ENCODE data around the gene NOS1AP. TPM values are rescaled to one million over a fixed set of nuclear protein-coding genes. Genes with fewer than 3 reads are reported as not detected.

NOS1AP gene
- total and polyA plus RNA-seq, 2 donors from 2014 or later, result 0.47 to 10.7 TPM

GRCh38 chr1:162353078-162353477 lies 283.6 kb downstream of the NOS1AP start:
- intact Hi-C loops (cut with DNase I), result no loop called here
- H3K9ac ChIP-seq (ENCODE audit: low read length in 3 of 3), result no peak overlapping the region
- no peaks in the 10 kb centered on the region for H3K27me3 ChIP-seq (ENCODE audit: control insufficient read depth, insufficient read depth, low read length)
- DNase-seq (no peak), FAIRE-seq (no peak)
- no peak for TF ChIP-seq CTCF (IDR thresholded peaks at IDR 0.05; ENCODE audit: borderline replicate concordance, extremely low read depth, insufficient read depth)
- H3K27ac ChIP-seq (ENCODE audit: low read depth in 2 of 2, low read length in 2 of 2), result no peak overlapping the region
- H3K4me1 ChIP-seq (ENCODE audit: control insufficient read depth in 2 of 3, insufficient read depth in 2 of 3, low read depth in 1 of 3, low read length in 3 of 3), result peaks cover 2 to 8% (median 4%) of the 10 kb centered on the region in 3 donors
- H3K9me3 ChIP-seq (ENCODE audit: control insufficient read depth in 2 of 3, insufficient read depth in 1 of 3, low read length in 3 of 3), result no peaks in the 10 kb centered on the region
- H3K36me3 ChIP-seq (ENCODE audit: control insufficient read depth in 2 of 3, insufficient read depth in 3 of 3, low read length in 3 of 3), result no peaks in the 10 kb centered on the region
- H3K4me3 ChIP-seq (ENCODE audit: low read length in 3 of 3), result no peak overlapping the region

DNA sequence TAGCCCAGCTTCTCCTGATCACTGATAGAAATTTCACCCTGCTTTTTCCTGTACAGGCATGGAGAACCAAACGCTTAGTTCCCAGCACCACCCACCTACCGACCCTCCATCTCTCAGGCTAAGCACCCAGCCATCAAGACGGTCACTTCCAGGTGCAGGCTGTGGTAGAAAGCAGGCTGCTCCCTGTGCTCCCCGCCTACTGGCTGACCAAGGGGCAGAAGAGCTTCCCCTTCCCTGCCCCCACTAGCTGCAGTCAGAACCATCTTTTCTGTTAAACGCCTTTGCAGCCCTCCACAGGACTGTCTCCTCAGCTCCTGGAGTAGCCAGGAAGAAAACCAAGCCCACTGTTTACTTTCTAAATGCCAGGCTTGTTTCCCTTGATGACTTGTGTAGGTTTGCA lies 284.2 kb downstream of the NOS1AP start:
- no peak for TF ChIP-seq CTCF (IDR thresholded peaks at IDR 0.05; ENCODE audit: borderline replicate concordance, extremely low read depth, insufficient read depth)

GRCh38 chr1:162357681-162358266 lies 288.3 kb downstream of the NOS1AP start:
- Histone ChIP-seq H3K4me3 (ENCODE audit: low read length in 3 of 3) (no peak overlapping the region), H3K36me3 (ENCODE audit: control insufficient read depth in 2 of 3, insufficient read depth in 3 of 3, low read length in 3 of 3) (peaks cover 0 to 3% (median 2%) of the 10 kb centered on the region in 3 donors), H3K27ac (ENCODE audit: low read depth in 2 of 2, low read length in 2 of 2) (no peak overlapping the region), H3K27me3 (ENCODE audit: control insufficient read depth, insufficient read depth, low read length) (no peaks in the 10 kb centered on the region), H3K4me1 (ENCODE audit: control insufficient read depth in 2 of 3, insufficient read depth in 2 of 3, low read depth in 1 of 3, low read length in 3 of 3) (peaks cover 0 to 2% (median 0%) of the 10 kb centered on the region in 3 donors), H3K9me3 (ENCODE audit: control insufficient read depth in 2 of 3, insufficient read depth in 1 of 3, low read length in 3 of 3) (no peaks in the 10 kb centered on the region), H3K9ac (ENCODE audit: low read length in 3 of 3) (no peak overlapping the region)
- intact Hi-C loops (cut with DNase I), result no loop called here
- DNase-seq (peak in 2 of 5 donors; percentile 11 to 46), FAIRE-seq (no peak)
- TF ChIP-seq CTCF (IDR thresholded peaks at IDR 0.05; ENCODE audit: borderline replicate concordance, extremely low read depth, insufficient read depth), result peak; percentile 45

More for the DNA sequence above, 284.2 kb downstream of the NOS1AP start:
- peaks cover 2 to 8% (median 4%) of the 10 kb centered on the region in 3 donors for H3K4me1 ChIP-seq (ENCODE audit: control insufficient read depth in 2 of 3, insufficient read depth in 2 of 3, low read depth in 1 of 3, low read length in 3 of 3)
- intact Hi-C loops (cut with DNase I), result no loop called here
- H3K36me3 ChIP-seq (ENCODE audit: control insufficient read depth in 2 of 3, insufficient read depth in 3 of 3, low read length in 3 of 3), result no peaks in the 10 kb centered on the region
- no peaks in the 10 kb centered on the region for H3K9me3 ChIP-seq (ENCODE audit: control insufficient read depth in 2 of 3, insufficient read depth in 1 of 3, low read length in 3 of 3)
- no peak overlapping the region for H3K4me3 ChIP-seq (ENCODE audit: low read length in 3 of 3)
- H3K27me3 ChIP-seq (ENCODE audit: control insufficient read depth, insufficient read depth, low read length), result no peaks in the 10 kb centered on the region
- FAIRE-seq, result no peak
- DNase-seq, result no peak
- H3K9ac ChIP-seq (ENCODE audit: low read length in 3 of 3), result no peak overlapping the region
- H3K27ac ChIP-seq (ENCODE audit: low read depth in 2 of 2, low read length in 2 of 2), result no peak overlapping the region

DNA sequence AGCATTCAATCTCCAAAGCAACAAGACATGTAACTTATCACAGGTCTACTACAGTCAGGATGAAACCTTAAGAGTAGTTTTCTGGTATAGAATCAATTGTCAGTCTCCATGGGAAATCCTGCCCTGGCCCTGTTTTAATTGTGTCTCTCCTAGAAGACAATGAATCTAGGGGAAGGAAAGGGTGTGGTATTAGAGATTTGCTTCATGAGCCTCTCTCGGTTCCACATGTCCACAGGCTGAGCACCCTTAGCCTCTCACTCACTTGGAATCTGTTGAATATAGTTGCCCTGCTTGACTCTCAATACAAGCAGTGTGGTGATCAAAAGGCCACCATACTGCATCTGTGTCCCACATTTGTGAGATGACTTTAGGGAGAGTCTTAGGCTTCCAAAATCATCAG lies 289.4 kb downstream of the NOS1AP start:
- DNase-seq (no peak), FAIRE-seq (no peak)
- Histone ChIP-seq H3K9ac (ENCODE audit: low read length in 3 of 3) (no peak overlapping the region), H3K4me3 (ENCODE audit: low read length in 3 of 3) (no peak overlapping the region), H3K9me3 (ENCODE audit: control insufficient read depth in 2 of 3, insufficient read depth in 1 of 3, low read length in 3 of 3) (no peaks in the 10 kb centered on the region), H3K36me3 (ENCODE audit: control insufficient read depth in 2 of 3, insufficient read depth in 3 of 3, low read length in 3 of 3) (peaks cover 0 to 3% (median 2%) of the 10 kb centered on the region in 3 donors), H3K27ac (ENCODE audit: low read depth in 2 of 2, low read length in 2 of 2) (no peak overlapping the region), H3K27me3 (ENCODE audit: control insufficient read depth, insufficient read depth, low read length) (no peaks in the 10 kb centered on the region), H3K4me1 (ENCODE audit: control insufficient read depth in 2 of 3, insufficient read depth in 2 of 3, low read depth in 1 of 3, low read length in 3 of 3) (peaks cover 0 to 2% (median 0%) of the 10 kb centered on the region in 3 donors)
- intact Hi-C loops (cut with DNase I), result no loop called here
- TF ChIP-seq CTCF (IDR thresholded peaks at IDR 0.05; ENCODE audit: borderline replicate concordance, extremely low read depth, insufficient read depth), result no peak
